T-helper 1 cell (primary cell): ENCODE results near the gene OR6B1.
"Not testable (repeated sequence)": the region's sequence is repeated elsewhere in the genome, so short reads cannot be mapped to it uniquely, and the experiment has no call there.

Experiments used
- DNase-seq, 5 donors: peaks; one replicate each; pipeline ENCODE4 v3.0.0-alpha.2; 2012 to 2020

Gene OR6B1

DNA sequence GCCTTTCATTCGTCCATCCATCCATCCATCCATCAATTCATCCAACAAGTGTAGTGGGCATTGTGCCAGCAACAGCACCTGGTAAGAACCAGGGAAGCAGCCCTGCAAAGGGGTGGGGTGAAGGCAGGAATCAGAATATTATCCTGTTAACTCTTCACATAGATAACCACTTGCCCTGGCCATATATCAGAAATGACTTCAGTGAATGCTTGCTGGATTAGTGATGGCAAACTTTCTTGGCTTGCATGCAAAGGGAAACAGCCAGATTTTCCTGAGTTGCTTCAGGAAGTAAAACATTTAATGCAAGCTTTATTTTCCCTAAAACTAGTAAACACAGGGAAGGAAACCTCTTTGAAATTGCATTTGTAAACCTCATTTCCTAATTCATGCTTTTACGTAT is 49.4 kb downstream of the OR6B1 start:
- no peak for DNase-seq

- DNase-seq = no peak
These were observed 50.0 kb downstream of the OR6B1 start for GRCh38 chr7:144050093-144050492.

GRCh38 chr7:144050884-144051283 is 50.8 kb downstream of the OR6B1 start:
- DNase-seq = not testable (repeated sequence)

GRCh38 chr7:144057954-144058353 is 57.8 kb downstream of the OR6B1 start:
- no peak for DNase-seq
